HG02571 (cell line): ENCODE measurements around the gene TOPBP1.
"Not testable (repeated sequence)": the region's sequence is repeated elsewhere in the genome, so short reads cannot be mapped to it uniquely, and the experiment has no call there.

Source experiments
- ATAC-seq: cut with Tn5 transposase; IDR thresholded peaks from one replicate; pipeline ENCODE4 v1.9.1; 2021; ENCODE audit warnings: mild to moderate bottlenecking, moderate library complexity; ENCODE audit not compliant: unreplicated experiment

TOPBP1 gene

GRCh38 chr3:133661454-133662277 lies at the start of gene TOPBP1:
TOPBP1 (minus strand) TSS chr3:133661941; CDS start chr3:133661127, 814 bp downstream.
- ATAC-seq = peak; percentile 90

- ATAC-seq = no peak
These were observed 49.3 kb upstream of the TOPBP1 start for GRCh38 chr3:133711013-133711412.

GRCh38 chr3:133709139-133709750 lies 47.5 kb upstream of the TOPBP1 start:
- no peak for ATAC-seq

- no peak for ATAC-seq
These were observed 44.3 kb upstream of the TOPBP1 start for GRCh38 chr3:133706033-133706432.

GRCh38 chr3:133703915-133704314 lies 42.2 kb upstream of the TOPBP1 start:
- ATAC-seq = no peak

- no peak for ATAC-seq
These were observed 40.0 kb upstream of the TOPBP1 start for GRCh38 chr3:133701435-133702358.

- ATAC-seq = no peak
These were observed 38.6 kb upstream of the TOPBP1 start for GRCh38 chr3:133700351-133700750.

- no peak for ATAC-seq
These were observed 38.2 kb upstream of the TOPBP1 start for GRCh38 chr3:133699903-133700302.

GRCh38 chr3:133699467-133699866 lies 37.7 kb upstream of the TOPBP1 start:
- ATAC-seq = no peak

- ATAC-seq = no peak
These were observed 36.2 kb upstream of the TOPBP1 start for GRCh38 chr3:133697960-133698359.

- no peak for ATAC-seq
These were observed 33.9 kb upstream of the TOPBP1 start for GRCh38 chr3:133695560-133696171.

GRCh38 chr3:133694288-133695268 lies 32.8 kb upstream of the TOPBP1 start:
- no peak for ATAC-seq

GRCh38 chr3:133693821-133694220 lies 32.1 kb upstream of the TOPBP1 start:
- no peak for ATAC-seq

GRCh38 chr3:133692759-133693158 lies 31.0 kb upstream of the TOPBP1 start:
- ATAC-seq = no peak

- no peak for ATAC-seq
These were observed 29.7 kb upstream of the TOPBP1 start for GRCh38 chr3:133691273-133692107.

- ATAC-seq = not testable (repeated sequence)
These were observed 16.3 kb upstream of the TOPBP1 start for GRCh38 chr3:133677993-133678392.

GRCh38 chr3:133676336-133677118 lies 14.8 kb upstream of the TOPBP1 start:
- no peak for ATAC-seq
